Neural progenitor cell (in vitro differentiated cells): ENCODE data around the gene TOGARAM2.

Source experiments
- CTCF ChIP-seq: fragments of 200-600 bp; sonication (generic); IDR thresholded peaks from 2 replicates; pipeline ENCODE4 v1.5.1; 2017; ENCODE audit warnings: antibody characterized with exemption, mild to moderate bottlenecking
- EZH2 ChIP-seq: fragments of 200-600 bp; sonication (generic); IDR thresholded peaks from 2 replicates; pipeline ENCODE4 v1.6.1; 2017; ENCODE audit warnings: antibody characterized with exemption, mild to moderate bottlenecking, moderate library complexity

DNA sequence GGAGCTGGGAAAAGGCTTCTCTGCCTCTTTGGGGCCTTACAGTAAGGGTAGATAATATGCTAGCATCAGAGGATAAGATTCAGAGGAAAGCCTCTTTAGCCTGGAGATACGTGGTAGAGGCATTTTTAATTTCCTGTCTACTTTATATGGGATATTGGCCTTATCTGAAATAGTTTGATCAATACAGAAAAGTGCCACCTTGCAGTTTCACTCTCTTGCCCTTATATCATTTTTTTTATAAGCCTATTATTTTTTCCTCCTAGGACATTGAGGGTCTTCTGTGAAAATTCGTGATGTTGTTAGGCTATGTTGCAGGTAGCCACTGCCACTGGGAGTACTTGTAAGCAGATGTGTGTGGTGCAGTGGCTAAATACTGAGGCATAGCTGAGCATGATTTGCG, 40.1 kb upstream of the TOGARAM2 start:
- TF ChIP-seq CTCF, result no peak
- no peak for TF ChIP-seq EZH2
